Endothelial cell of umbilical vein (primary cell): ENCODE results near the gene HIRA. TPM values are rescaled to one million over a fixed set of nuclear protein-coding genes. Genes with fewer than 3 reads are reported as not detected.

Source experiments
- BruUV-seq: library from RNA; stranded (reverse); fragments of 400-500 nt; replicated peaks from 2 replicates; lab custom pipeline; 2021; lab: Mats Ljungman, UMichigan
- CTCF ChIA-PET: fragments of 300-600, 350-600 bp; sonication (Branson Sonifier 250); formaldehyde crosslinking; loops from one replicate; lab custom pipeline; 2021; ENCODE audit warnings: antibody characterized with exemption, inconsistent platforms; lab: Charles Lee
- POLR2A ChIA-PET: fragments of 300-600, 350-600 bp; sonication (Branson Sonifier 250); formaldehyde crosslinking; loops from one replicate; lab custom pipeline; 2021; ENCODE audit warnings: antibody characterized with exemption, inconsistent platforms; lab: Charles Lee
- DNase-seq: peaks from one replicate; pipeline ENCODE4 v3.0.0-alpha.2; 2011; ENCODE audit warnings: low read depth, low spot score
- FAIRE-seq: peaks from 2 replicates; lab custom pipeline; 2011; peaks lifted over from hg19 to GRCh38; lab: Jason Lieb, UNC
- H2AFZ ChIP-seq: 2 replicates; pipeline ENCODE4 v1.6.0; 2012; ENCODE audit warnings: low read depth, low read length, control low read depth, inconsistent platforms
- H3K27ac ChIP-seq: 2 replicates; pipeline ENCODE4 v1.5.1; 2011; ENCODE audit warnings: low read depth, mild to moderate bottlenecking, control low read depth, low read length, moderate library complexity; ENCODE audit not compliant: insufficient read depth
- H3K27me3 ChIP-seq, 2 experiments: 2 replicates each; pipeline versions ENCODE4 v1.6.0 to v1.6.1; 2011; ENCODE audit warnings: low read length in 2 of 2, mixed read lengths in 1 of 2; ENCODE audit not compliant: control insufficient read depth in 2 of 2, insufficient read depth in 2 of 2
- H3K36me3 ChIP-seq, 2 experiments: 2 replicates in 1 of 2; 3 replicates in 1 of 2; pipeline ENCODE4 v1.5.1; 2011; ENCODE audit warnings: low read length in 2 of 2, mild to moderate bottlenecking in 1 of 2, moderate library complexity in 1 of 2; ENCODE audit not compliant: control insufficient read depth in 2 of 2, insufficient read depth in 2 of 2; ENCODE audit errors: extremely low read depth in 1 of 2
- H3K4me1 ChIP-seq: 3 replicates; pipeline ENCODE4 v1.5.1; 2011; ENCODE audit warnings: mild to moderate bottlenecking, low read length; ENCODE audit not compliant: control insufficient read depth, insufficient read depth; ENCODE audit errors: extremely low read depth
- H3K4me2 ChIP-seq: 2 replicates; pipeline ENCODE4 v1.6.1; 2011; ENCODE audit warnings: low read length, control low read depth, mixed read lengths; ENCODE audit not compliant: insufficient read depth
- H3K4me3 ChIP-seq, 3 experiments: fragments of 200-600 bp in 1 of 3; sonication (generic), shearing (Covaris generic) in 1 of 3; replicated peaks in 1 of 3; 2 replicates each; pipeline ENCODE4 v1.5.1; 2011 to 2016; ENCODE audit warnings: control low read depth in 3 of 3, low read length in 3 of 3, mild to moderate bottlenecking in 2 of 3, inconsistent platforms in 1 of 3, low read depth in 1 of 3, moderate library complexity in 1 of 3; ENCODE audit not compliant: insufficient read depth in 1 of 3
- H3K79me2 ChIP-seq: 2 replicates; pipeline ENCODE4 v1.6.0; 2012; ENCODE audit warnings: low read length, inconsistent platforms; ENCODE audit not compliant: control insufficient read depth, insufficient read depth
- H3K9ac ChIP-seq: replicated peaks from 2 replicates; pipeline ENCODE3; 2011; ENCODE audit warnings: low read length, control low read depth; ENCODE audit not compliant: insufficient read depth; ENCODE audit errors: extremely low read depth
- H3K9me1 ChIP-seq: replicated peaks from 3 replicates; pipeline ENCODE4 v1.6.0; 2011; ENCODE audit warnings: mild to moderate bottlenecking, low read length; ENCODE audit not compliant: control insufficient read depth, insufficient read depth; ENCODE audit errors: extremely low read depth
- H3K9me3 ChIP-seq: replicated peaks from 2 replicates; pipeline ENCODE4 v1.5.1; 2012; ENCODE audit warnings: low read length, inconsistent platforms; ENCODE audit not compliant: control insufficient read depth, insufficient read depth
- H4K20me1 ChIP-seq: replicated peaks from 2 replicates; pipeline ENCODE3; 2011; ENCODE audit warnings: mild to moderate bottlenecking, low read length; ENCODE audit not compliant: control insufficient read depth, insufficient read depth; ENCODE audit errors: extremely low read depth
- CTCF ChIP-seq, 2 donors: IDR thresholded peaks; 1 replicate in 1 of 2; 2 replicates in 1 of 2; pipeline ENCODE4 v1.5.1; 2011; ENCODE audit warnings: low read length in 2 of 2, mild to moderate bottlenecking in 2 of 2, moderate library complexity in 2 of 2, control low read depth in 1 of 2, inconsistent platforms in 1 of 2, low read depth in 1 of 2; ENCODE audit not compliant: insufficient read depth in 1 of 2; ENCODE audit errors: extremely low read depth in 1 of 2
- EZH2 ChIP-seq: IDR thresholded peaks from 2 replicates; pipeline ENCODE4 v1.6.1; 2012; ENCODE audit warnings: borderline replicate concordance, low read depth, mild to moderate bottlenecking, moderate library complexity, low read length, inconsistent platforms; ENCODE audit not compliant: severe bottlenecking
- FOS ChIP-seq: IDR thresholded peaks from 2 replicates; pipeline ENCODE4 v1.6.1; 2011; ENCODE audit warnings: mild to moderate bottlenecking, low read length, moderate library complexity, borderline replicate concordance; ENCODE audit not compliant: insufficient read depth
- GATA2 ChIP-seq: IDR thresholded peaks from 2 replicates; pipeline ENCODE4 v1.7.0; 2011; ENCODE audit warnings: low read depth, mild to moderate bottlenecking, moderate library complexity, mixed read lengths, low read length; ENCODE audit not compliant: insufficient read length, insufficient read depth
- JUN ChIP-seq: IDR thresholded peaks from 2 replicates; pipeline ENCODE4 v1.6.1; 2011; ENCODE audit warnings: borderline replicate concordance, low read depth; ENCODE audit not compliant: insufficient read length, insufficient read depth
- MAX ChIP-seq: IDR thresholded peaks from 2 replicates; pipeline ENCODE4 v1.6.1; 2011; ENCODE audit not compliant: insufficient read depth, insufficient read length
- MYC ChIP-seq: IDR thresholded peaks from one replicate; pipeline ENCODE4 v1.6.1; 2011; ENCODE audit warnings: mild to moderate bottlenecking, low read depth, low read length
- POLR2A ChIP-seq: IDR thresholded peaks from 2 replicates; pipeline ENCODE4 v1.6.1; 2012; ENCODE audit warnings: low read depth, mild to moderate bottlenecking, control low read depth, low read length
- POLR2AphosphoS5 ChIP-seq: IDR thresholded peaks from 2 replicates; pipeline ENCODE4 v1.6.1; 2012; ENCODE audit warnings: low read depth, mild to moderate bottlenecking, control low read depth, low read length, moderate library complexity; ENCODE audit not compliant: insufficient read depth
- dilution Hi-C: fragments of 300-500 bp; cut with MboI; formaldehyde crosslinking; loops from one replicate; pipeline ENCODE4 v1.15.0; 2019; ENCODE audit warnings: low sequenced_read_pairs; ENCODE audit not compliant: extremely low pct_ligation_motif_present
- intact Hi-C: fragments of 100-400 bp; cut with micrococcal nuclease; formaldehyde crosslinking; loops from one replicate; pipeline ENCODE4 v1.10.0; 2022
- polyA plus RNA-seq, 4 experiments: library from polyadenylated mRNA; depleted of rRNA in 3 of 4; stranded (reverse) in 3 of 4; unstranded in 1 of 4; fragments of >200 nt; gene quantifications; 2 replicates each; pipeline versions ENCODE4 v1.2.1 to v1.2.3, GENCODE V29; 2011 to 2012; ENCODE audit warnings: missing spikeins in 1 of 4
- total RNA-seq: library from RNA; stranded (reverse); gene quantifications from 2 replicates; pipeline ENCODE4 v1.2.3, GENCODE V29; 2021

The HIRA gene
- total and polyA plus RNA-seq, 2 donors (not counting 3 experiments of a cell fraction or from before 2014, with no cell fraction given) = 17.3 to 27.7 TPM

- H3K27me3 ChIP-seq = no peaks in the 10 kb centered on the region
- DNase-seq (peak; percentile 27), FAIRE-seq (peak; percentile 94)
- no peaks in the 10 kb centered on the region for H3K9me1 ChIP-seq
- peak overlapping the region; percentile 17 for H3K27ac ChIP-seq
- H2AFZ ChIP-seq = no peak overlapping the region
- no peak overlapping the region for H3K4me3 ChIP-seq
- no TSS peak for BruUV-seq
- H3K36me3 ChIP-seq = peaks cover 16 to 51% of the 10 kb centered on the region in 2 experiments
- no peaks in the 10 kb centered on the region for H4K20me1 ChIP-seq
- TF ChIP-seq GATA2 = no peak
- peak; percentile 72 for TF ChIP-seq FOS
- no peak for TF ChIP-seq MAX
- peak; percentile 31 for TF ChIP-seq POLR2AphosphoS5
- peak; percentile 57 for TF ChIP-seq JUN
- TF ChIP-seq CTCF (IDR thresholded peaks at IDR 0.05; ENCODE audit: extremely low read depth in 1 of 2, insufficient read depth in 1 of 2, low read depth in 1 of 2, low read length in 2 of 2) = no peak
- no peak for TF ChIP-seq MYC
- no peak for TF ChIP-seq EZH2
- TF ChIP-seq POLR2A = no peak
- H3K9me3 ChIP-seq = no peaks in the 10 kb centered on the region
- POLR2A ChIA-PET = no interaction called here
- CTCF ChIA-PET = interaction anchor here (1.8 kb wide), 1 partner anchor 174 kb away, joined by 9 read pairs; no protein-coding TSS in a partner anchor
- peaks cover 12% of the 10 kb centered on the region for H3K4me1 ChIP-seq
- H3K4me2 ChIP-seq = no peak overlapping the region
- no peaks in the 10 kb centered on the region for H3K79me2 ChIP-seq
- intact Hi-C loops = no loop called here
- no peak overlapping the region for H3K9ac ChIP-seq
- dilution Hi-C loops = no loop called here
Measured at GRCh38 chr22:19455585-19456370, 24.2 kb upstream of the HIRA start.
